Measurements from ENCODE around the gene LYPD1.

The LYPD1 gene

GRCh38 chr2:132617989-132618388 lies 52.0 kb downstream of the LYPD1 start:
- H3K4me3 ChIP-seq (ENCODE audit: low read depth, low read length): no peak overlapping the region
- no peak for DNase-seq (ENCODE audit: low read depth)
- no peak for TF ChIP-seq CTCF (IDR thresholded peaks at IDR 0.05; ENCODE audit: control insufficient read depth, extremely low read depth, insufficient read depth)

- DNase-seq (ENCODE audit: low read depth): no peak
- TF ChIP-seq CTCF (IDR thresholded peaks at IDR 0.05; ENCODE audit: control insufficient read depth, extremely low read depth, insufficient read depth): no peak
- H3K4me3 ChIP-seq (ENCODE audit: low read depth, low read length): no peak overlapping the region
Measured at GRCh38 chr2:132615329-132616085, 54.5 kb downstream of the LYPD1 start.

GRCh38 chr2:132611719-132612118 lies 58.3 kb downstream of the LYPD1 start:
- H3K4me3 ChIP-seq (ENCODE audit: low read depth, low read length): no peak overlapping the region
- no peak for TF ChIP-seq CTCF (IDR thresholded peaks at IDR 0.05; ENCODE audit: control insufficient read depth, extremely low read depth, insufficient read depth)
- DNase-seq (ENCODE audit: low read depth): no peak

GRCh38 chr2:132609101-132609890 lies 60.7 kb downstream of the LYPD1 start:
- no peak for TF ChIP-seq CTCF (IDR thresholded peaks at IDR 0.05; ENCODE audit: control insufficient read depth, extremely low read depth, insufficient read depth)
- DNase-seq (ENCODE audit: low read depth): peak; percentile 23
- H3K4me3 ChIP-seq (ENCODE audit: low read depth, low read length): no peak overlapping the region

GRCh38 chr2:132608311-132608710 lies 61.7 kb downstream of the LYPD1 start:
- no peak for DNase-seq (ENCODE audit: low read depth)
- H3K4me3 ChIP-seq (ENCODE audit: low read depth, low read length): no peak overlapping the region
- TF ChIP-seq CTCF (IDR thresholded peaks at IDR 0.05; ENCODE audit: control insufficient read depth, extremely low read depth, insufficient read depth): no peak

GRCh38 chr2:132607426-132608090 lies 62.4 kb downstream of the LYPD1 start:
- DNase-seq (ENCODE audit: low read depth): no peak
- TF ChIP-seq CTCF (IDR thresholded peaks at IDR 0.05; ENCODE audit: control insufficient read depth, extremely low read depth, insufficient read depth): no peak
- H3K4me3 ChIP-seq (ENCODE audit: low read depth, low read length): no peak overlapping the region

All from LNCaP clone FGC (cell line).